ENCODE measurements around the gene ISLR. TPM values are rescaled to one million over a fixed set of nuclear protein-coding genes. Genes with fewer than 3 reads are reported as not detected.

The ISLR gene
- total RNA-seq, 2 experiments from 2014 or later = not detected

GRCh38 chr15:74199297-74199652 lies 25.8 kb downstream of the ISLR start:
- H3K4me3 Mint-ChIP-seq = no peak overlapping the region
- no peaks in the 10 kb centered on the region for H3K27me3 Mint-ChIP-seq
- H3K36me3 Mint-ChIP-seq (ENCODE audit: low read depth) = no peaks in the 10 kb centered on the region
- H3K9me3 Mint-ChIP-seq = no peaks in the 10 kb centered on the region
- ChIA-PET CTCF (interaction anchor here (1.0 kb wide), 1 partner anchor 21 kb away, joined by 5 read pairs; no protein-coding TSS in a partner anchor), POLR2A (no interaction called here)
- no peak overlapping the region for H3K27ac Mint-ChIP-seq
- no peak for DNase-seq
- H3K4me1 Mint-ChIP-seq = no peaks in the 10 kb centered on the region

- H3K27me3 Mint-ChIP-seq = no peaks in the 10 kb centered on the region
- no peaks in the 10 kb centered on the region for H3K36me3 Mint-ChIP-seq (ENCODE audit: low read depth)
- CTCF ChIA-PET = interaction anchor here (0.9 to 1.4 kb wide), 4 partner anchors 10 to 130 kb away, joined by 3 to 5 read pairs (median 3); no protein-coding TSS in a partner anchor
- no peaks in the 10 kb centered on the region for H3K4me1 Mint-ChIP-seq
- H3K9me3 Mint-ChIP-seq = no peaks in the 10 kb centered on the region
- no peak overlapping the region for H3K4me3 Mint-ChIP-seq
- no peak for DNase-seq
- no peak overlapping the region for H3K27ac Mint-ChIP-seq
- POLR2A ChIA-PET = no interaction called here
Observed at GRCh38 chr15:74200412-74200815, 26.9 kb downstream of the ISLR start.

GRCh38 chr15:74200871-74201419 lies 27.4 kb downstream of the ISLR start:
- H3K4me3 Mint-ChIP-seq = no peak overlapping the region
- no peak for DNase-seq
- ChIA-PET POLR2A (no interaction called here), CTCF (interaction anchor here (0.9 to 1.4 kb wide), 4 partner anchors 10 to 129 kb away, joined by 3 to 5 read pairs (median 3); no protein-coding TSS in a partner anchor)
- no peaks in the 10 kb centered on the region for H3K27me3 Mint-ChIP-seq
- no peaks in the 10 kb centered on the region for H3K9me3 Mint-ChIP-seq
- no peaks in the 10 kb centered on the region for H3K36me3 Mint-ChIP-seq (ENCODE audit: low read depth)
- no peaks in the 10 kb centered on the region for H3K4me1 Mint-ChIP-seq
- H3K27ac Mint-ChIP-seq = no peak overlapping the region

- ChIA-PET CTCF (interaction anchor here (0.8 kb wide), 1 partner anchor 11 kb away, joined by 3 read pairs; no protein-coding TSS in a partner anchor), POLR2A (no interaction called here)
- H3K4me3 Mint-ChIP-seq = no peak overlapping the region
- H3K27ac Mint-ChIP-seq = no peak overlapping the region
- H3K36me3 Mint-ChIP-seq (ENCODE audit: low read depth) = no peaks in the 10 kb centered on the region
- no peak for DNase-seq
- H3K27me3 Mint-ChIP-seq = no peaks in the 10 kb centered on the region
- H3K9me3 Mint-ChIP-seq = no peaks in the 10 kb centered on the region
- H3K4me1 Mint-ChIP-seq = no peaks in the 10 kb centered on the region
Observed at GRCh38 chr15:74201710-74202420, 28.4 kb downstream of the ISLR start.

- no peak for DNase-seq
- POLR2A ChIA-PET = no interaction called here
Observed at GRCh38 chr15:74202452-74203401, 29.2 kb downstream of the ISLR start, which contains the start of gene STRA6. STRA6 (minus strand) TSS chr15:74202787; CDS start chr15:74202267, 520 bp downstream.

GRCh38 chr15:74203914-74204431 lies 30.5 kb downstream of the ISLR start:
- no peak for DNase-seq
- no peaks in the 10 kb centered on the region for H3K9me3 Mint-ChIP-seq
- H3K27ac Mint-ChIP-seq = no peak overlapping the region
- H3K27me3 Mint-ChIP-seq = peaks cover 14% of the 10 kb centered on the region
- ChIA-PET POLR2A (no interaction called here), CTCF (no interaction called here)
- no peak overlapping the region for H3K4me3 Mint-ChIP-seq
- H3K36me3 Mint-ChIP-seq (ENCODE audit: low read depth) = no peaks in the 10 kb centered on the region
- H3K4me1 Mint-ChIP-seq = no peaks in the 10 kb centered on the region

More at GRCh38 chr15:74202452-74203401, 29.2 kb downstream of the ISLR start, which contains the start of gene STRA6:
- Mint-ChIP-seq H3K36me3 (ENCODE audit: low read depth) (no peaks in the 10 kb centered on the region), H3K27ac (no peak within 1 kb of the TSS), H3K4me1 (no peaks in the 10 kb centered on the region), H3K9me3 (no peaks in the 10 kb centered on the region), H3K27me3 (peaks cover 6% of the 10 kb centered on the region), H3K4me3 (no peak within 1 kb of the TSS)
- CTCF ChIA-PET = interaction anchor here (0.8 kb wide), 1 partner anchor 12 kb away, joined by 3 read pairs; no protein-coding TSS in a partner anchor

GRCh38 chr15:74205582-74205947 lies 32.1 kb downstream of the ISLR start:
- no peaks in the 10 kb centered on the region for H3K36me3 Mint-ChIP-seq (ENCODE audit: low read depth)
- no peaks in the 10 kb centered on the region for H3K9me3 Mint-ChIP-seq
- H3K27ac Mint-ChIP-seq = no peak overlapping the region
- ChIA-PET CTCF (interaction anchor here (1.6 kb wide), 1 partner anchor 11 kb away, joined by 3 read pairs; no protein-coding TSS in a partner anchor), POLR2A (no interaction called here)
- no peak overlapping the region for H3K4me3 Mint-ChIP-seq
- H3K4me1 Mint-ChIP-seq = no peaks in the 10 kb centered on the region
- DNase-seq = no peak
- H3K27me3 Mint-ChIP-seq = peaks cover 14% of the 10 kb centered on the region

GRCh38 chr15:74206801-74207281 lies 33.3 kb downstream of the ISLR start:
- H3K4me3 Mint-ChIP-seq = no peak overlapping the region
- peaks cover 17% of the 10 kb centered on the region for H3K27me3 Mint-ChIP-seq
- ChIA-PET POLR2A (no interaction called here), CTCF (interaction anchor here (1.6 kb wide), 1 partner anchor 12 kb away, joined by 3 read pairs; no protein-coding TSS in a partner anchor)
- DNase-seq = no peak
- H3K27ac Mint-ChIP-seq = no peak overlapping the region
- H3K36me3 Mint-ChIP-seq (ENCODE audit: low read depth) = no peaks in the 10 kb centered on the region
- H3K9me3 Mint-ChIP-seq = no peaks in the 10 kb centered on the region
- no peaks in the 10 kb centered on the region for H3K4me1 Mint-ChIP-seq

GRCh38 chr15:74207652-74208440 lies 34.3 kb downstream of the ISLR start:
- no peak for DNase-seq
- H3K4me1 Mint-ChIP-seq = no peaks in the 10 kb centered on the region
- no peak overlapping the region for H3K27ac Mint-ChIP-seq
- peaks cover 18% of the 10 kb centered on the region for H3K27me3 Mint-ChIP-seq
- H3K36me3 Mint-ChIP-seq (ENCODE audit: low read depth) = no peaks in the 10 kb centered on the region
- H3K9me3 Mint-ChIP-seq = no peaks in the 10 kb centered on the region
- H3K4me3 Mint-ChIP-seq = no peak overlapping the region
- CTCF ChIA-PET = no interaction called here
- POLR2A ChIA-PET = no interaction called here

GRCh38 chr15:74208496-74208895 lies 35.0 kb downstream of the ISLR start:
- Mint-ChIP-seq H3K9me3 (no peaks in the 10 kb centered on the region), H3K36me3 (ENCODE audit: low read depth) (no peaks in the 10 kb centered on the region)

GRCh38 chr15:74208901-74209559 lies 35.5 kb downstream of the ISLR start:
- CTCF ChIA-PET = interaction anchor here (1.2 kb wide), 1 partner anchor 222 kb away, joined by 3 read pairs; no protein-coding TSS in a partner anchor
- Mint-ChIP-seq H3K36me3 (ENCODE audit: low read depth) (no peaks in the 10 kb centered on the region), H3K27me3 (peaks cover 18% of the 10 kb centered on the region), H3K9me3 (no peaks in the 10 kb centered on the region), H3K4me3 (no peak overlapping the region), H3K27ac (no peak overlapping the region), H3K4me1 (no peaks in the 10 kb centered on the region)
- no peak for DNase-seq
- POLR2A ChIA-PET = no interaction called here

More at GRCh38 chr15:74208496-74208895, 35.0 kb downstream of the ISLR start:
- DNase-seq = no peak
- ChIA-PET POLR2A (no interaction called here), CTCF (interaction anchor here (1.2 kb wide), 1 partner anchor 223 kb away, joined by 3 read pairs; no protein-coding TSS in a partner anchor)
- Mint-ChIP-seq H3K4me3 (no peak overlapping the region), H3K4me1 (no peaks in the 10 kb centered on the region), H3K27ac (no peak overlapping the region), H3K27me3 (peaks cover 18% of the 10 kb centered on the region)
